Gastroesophageal sphincter (tissue), 3 donors: ENCODE results near the gene CMTM7.

Source experiments
- CTCF ChIP-seq, 4 experiments: fragments of 200-600 bp in 2 of 4; fragments of 450-650 bp in 2 of 4; sonication (generic) in 1 of 4; IDR thresholded peaks; one replicate each; pipeline ENCODE4 v1.5.1; 2017 to 2019; ENCODE audit warnings: antibody characterized with exemption in 4 of 4, mild to moderate bottlenecking in 2 of 4, moderate library complexity in 2 of 4
- POLR2A ChIP-seq, 2 donors: fragments of 450-650 bp; IDR thresholded peaks; one replicate each; pipeline ENCODE4 v1.6.1; 2017; ENCODE audit warnings: antibody characterized with exemption in 2 of 2, mild to moderate bottlenecking in 2 of 2, moderate library complexity in 1 of 2
- POLR2AphosphoS5 ChIP-seq: sonication (generic); formaldehyde crosslinking; IDR thresholded peaks from one replicate; pipeline ENCODE4 v1.6.1; 2017; ENCODE audit warnings: antibody characterized with exemption

GRCh38 chr3:32375596-32375930 lies 16.1 kb upstream of the CMTM7 start:
- no peak for TF ChIP-seq CTCF (IDR thresholded peaks at IDR 0.05)
- no peak for TF ChIP-seq POLR2A (IDR thresholded peaks at IDR 0.05)
- TF ChIP-seq POLR2AphosphoS5: no peak
